IPS DF 6.9 (cell line): ENCODE results near the gene CFAP65.

Source experiments
- DNase-seq: peaks from one replicate; pipeline ENCODE4 v3.0.0-alpha.2; 2013; ENCODE audit warnings: low read depth, low spot score
- H3K27ac ChIP-seq: one replicate; pipeline ENCODE4 v1.5.1; 2013; ENCODE audit warnings: low read length, control low read depth
- H3K27me3 ChIP-seq: 2 replicates; pipeline ENCODE4 v1.6.1; 2013; ENCODE audit warnings: mild to moderate bottlenecking, low read length; ENCODE audit not compliant: control insufficient read depth, insufficient read depth
- H3K36me3 ChIP-seq: 2 replicates; pipeline ENCODE4 v1.6.1; 2013; ENCODE audit warnings: low read length; ENCODE audit not compliant: control insufficient read depth, insufficient read depth
- H3K4me1 ChIP-seq: 2 replicates; pipeline ENCODE4 v1.6.1; 2013; ENCODE audit warnings: low read length; ENCODE audit not compliant: control insufficient read depth, insufficient read depth
- H3K4me3 ChIP-seq: 2 replicates; pipeline ENCODE4 v1.5.1; 2013; ENCODE audit warnings: mild to moderate bottlenecking, low read length
- H3K9me3 ChIP-seq: 2 replicates; pipeline ENCODE4 v1.6.1; 2013; ENCODE audit warnings: low read length, inconsistent platforms; ENCODE audit not compliant: control insufficient read depth, insufficient read depth
- WGBS: extraction: QIAGEN DNeasy Blood & Tissue Kit; methylation state at CpG from one replicate; pipeline ENCODE4 v1.1.7; 2013; ENCODE audit warnings: mixed read lengths, missing lambda C conversion rate; ENCODE audit not compliant: insufficient read length, insufficient coverage; 5-methylcytosine and 5-hydroxymethylcytosine counted together

The CFAP65 gene

GRCh38 chr2:218961651-218962570 lies 79.4 kb downstream of the CFAP65 start:
- no CpG with 5 or more reads among the region's 34 CpGs for WGBS
- H3K36me3 ChIP-seq = no peaks in the 10 kb centered on the region; the same call in 1 of the 2 replicates
- H3K27ac ChIP-seq = no peak overlapping the region
- H3K4me1 ChIP-seq = peaks cover 11% of the 10 kb centered on the region
- H3K27me3 ChIP-seq = peaks cover 18% of the 10 kb centered on the region
- H3K9me3 ChIP-seq = no peaks in the 10 kb centered on the region
- DNase-seq = no peak
- H3K4me3 ChIP-seq = no peak overlapping the region; the same call in 1 of the 2 replicates

GRCh38 chr2:218961229-218961628 lies 80.1 kb downstream of the CFAP65 start:
- peaks cover 18% of the 10 kb centered on the region for H3K27me3 ChIP-seq
- peaks cover 11% of the 10 kb centered on the region for H3K4me1 ChIP-seq
- no peaks in the 10 kb centered on the region; the same call in 1 of the 2 replicates for H3K36me3 ChIP-seq
- no peak for DNase-seq
- WGBS = no CpG with 5 or more reads among the region's 4 CpGs
- no peak overlapping the region for H3K4me3 ChIP-seq
- no peak overlapping the region for H3K27ac ChIP-seq
- H3K9me3 ChIP-seq = no peaks in the 10 kb centered on the region

GRCh38 chr2:218960309-218961165 lies 80.8 kb downstream of the CFAP65 start:
- H3K36me3 ChIP-seq = no peaks in the 10 kb centered on the region; the same call in 1 of the 2 replicates
- no peak for DNase-seq
- H3K9me3 ChIP-seq = no peaks in the 10 kb centered on the region
- no CpG with 5 or more reads among the region's 87 CpGs for WGBS
- peaks cover 11% of the 10 kb centered on the region for H3K4me1 ChIP-seq
- no peak overlapping the region for H3K27ac ChIP-seq
- H3K4me3 ChIP-seq = no peak overlapping the region; the same call in 1 of the 2 replicates
- peaks cover 18% of the 10 kb centered on the region for H3K27me3 ChIP-seq

- Histone ChIP-seq H3K36me3 (no peaks in the 10 kb centered on the region; the same call in 1 of the 2 replicates), H3K4me1 (peaks cover 11% of the 10 kb centered on the region), H3K27ac (no peak overlapping the region), H3K9me3 (no peaks in the 10 kb centered on the region), H3K27me3 (peaks cover 18% of the 10 kb centered on the region), H3K4me3 (peak overlapping the region; percentile 34; the same call in 1 of the 2 replicates)
- no CpG with 5 or more reads among the region's 67 CpGs for WGBS
- no peak for DNase-seq
These were observed 81.5 kb downstream of the CFAP65 start for GRCh38 chr2:218959761-218960308.

GRCh38 chr2:218959141-218959731 lies 82.1 kb downstream of the CFAP65 start, which contains the start of gene CDK5R2:
TSS of gene CDK5R2 (plus strand) at chr2:218959666. CDS start at chr2:218959821, 155 bp downstream.
- H3K36me3 ChIP-seq = no peaks in the 10 kb centered on the region; the same call in 1 of the 2 replicates
- WGBS = no CpG with 5 or more reads among the region's 37 CpGs
- H3K4me3 ChIP-seq = peak within 1 kb of the TSS; percentile 46; the same call in 1 of the 2 replicates
- peaks cover 18% of the 10 kb centered on the region for H3K27me3 ChIP-seq
- no peak within 1 kb of the TSS for H3K27ac ChIP-seq
- DNase-seq = peak; percentile 85
- H3K4me1 ChIP-seq = peaks cover 11% of the 10 kb centered on the region
- H3K9me3 ChIP-seq = no peaks in the 10 kb centered on the region

GRCh38 chr2:218958276-218958675 lies 83.0 kb downstream of the CFAP65 start:
- no peaks in the 10 kb centered on the region; the same call in 1 of the 2 replicates for H3K36me3 ChIP-seq
- H3K9me3 ChIP-seq = no peaks in the 10 kb centered on the region
- peaks cover 18% of the 10 kb centered on the region for H3K27me3 ChIP-seq
- H3K4me1 ChIP-seq = peaks cover 9% of the 10 kb centered on the region; the same call in 1 of the 2 replicates
- no peak overlapping the region for H3K27ac ChIP-seq
- no peak overlapping the region for H3K4me3 ChIP-seq
- no peak for DNase-seq
- WGBS = no CpG with 5 or more reads among the region's 1 CpG

GRCh38 chr2:218957671-218958070 lies 83.6 kb downstream of the CFAP65 start:
- peaks cover 18% of the 10 kb centered on the region for H3K27me3 ChIP-seq
- H3K4me1 ChIP-seq = peaks cover 8% of the 10 kb centered on the region; the same call in 1 of the 2 replicates
- WGBS = no CpG with 5 or more reads among the region's 4 CpGs
- no peak overlapping the region for H3K27ac ChIP-seq
- H3K36me3 ChIP-seq = no peaks in the 10 kb centered on the region; the same call in 1 of the 2 replicates
- H3K9me3 ChIP-seq = no peaks in the 10 kb centered on the region
- H3K4me3 ChIP-seq = no peak overlapping the region
- DNase-seq = no peak

- Histone ChIP-seq H3K9me3 (no peaks in the 10 kb centered on the region), H3K27me3 (peaks cover 11% of the 10 kb centered on the region), H3K36me3 (no peaks in the 10 kb centered on the region; the same call in 1 of the 2 replicates), H3K27ac (no peak overlapping the region), H3K4me3 (no peak overlapping the region), H3K4me1 (0 out of 2 replicates have a peak, but pooled peaks cover 4% of the 10 kb centered on the region)
- DNase-seq = no peak
- WGBS = no CpG with 5 or more reads among the region's 1 CpG
These were observed 85.3 kb downstream of the CFAP65 start for GRCh38 chr2:218956039-218956438.

- Histone ChIP-seq H3K27me3 (no peaks in the 10 kb centered on the region; the same call in 1 of the 2 replicates), H3K9me3 (no peaks in the 10 kb centered on the region), H3K36me3 (no peaks in the 10 kb centered on the region), H3K27ac (no peak overlapping the region), H3K4me3 (no peak overlapping the region), H3K4me1 (no peaks in the 10 kb centered on the region)
- no CpG with 5 or more reads among the region's 8 CpGs for WGBS
- no peak for DNase-seq
These were observed 86.6 kb downstream of the CFAP65 start for GRCh38 chr2:218954541-218955300.
